ENCODE results near the gene DEGS2. TPM values are rescaled to one million over a fixed set of nuclear protein-coding genes. Genes with fewer than 3 reads are reported as not detected.

DEGS2 gene
- total RNA-seq, 6 donors from 2014 or later, result 2.0 to 19.9 (median 5.4) TPM

DNA sequence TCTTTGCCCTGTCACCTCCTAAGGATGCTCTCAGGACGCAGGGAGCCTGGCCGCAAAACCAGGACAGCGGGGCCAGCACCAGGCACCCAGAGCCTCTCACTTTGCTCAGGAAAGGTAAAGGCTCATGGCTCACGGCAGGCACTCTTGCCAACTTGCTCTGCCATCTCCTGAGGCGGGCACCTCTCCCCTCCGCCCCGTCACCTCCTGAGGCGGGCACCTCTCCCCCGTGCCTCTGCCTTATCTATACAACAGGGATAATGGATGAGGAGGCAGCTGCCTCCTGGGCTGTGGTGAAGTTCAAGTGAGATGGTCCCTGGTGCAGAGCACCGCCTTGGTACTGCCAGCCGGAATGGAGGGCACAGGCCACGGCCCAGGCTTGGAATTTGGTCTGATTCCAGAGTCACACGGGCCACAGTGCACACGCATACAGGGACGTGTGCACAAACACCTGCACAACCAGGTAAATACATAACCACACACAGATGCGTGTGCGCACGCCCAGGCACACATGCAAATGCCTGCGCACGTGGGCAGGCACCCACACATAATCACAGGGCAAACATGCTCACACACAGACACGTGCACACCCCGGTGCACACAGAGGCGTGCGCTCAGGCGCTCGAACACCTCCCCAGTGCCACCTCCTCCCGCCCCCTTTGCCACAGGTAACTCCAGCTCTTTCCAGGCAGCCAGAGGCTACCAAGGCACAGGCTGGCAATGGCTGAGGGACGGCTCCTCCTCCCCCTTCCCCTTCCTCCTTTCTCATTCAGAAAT is 11.6 kb downstream of the DEGS2 start:
- Histone ChIP-seq H3K36me3 (peaks cover 0 to 11% (median 4%) of the 10 kb centered on the region in 4 donors), H3K4me3 (no peak overlapping the region), H3K27ac (no peak overlapping the region), H3K27me3 (no peaks in the 10 kb centered on the region), H3K4me1 (peaks cover 38 to 63% (median 49%) of the 10 kb centered on the region in 4 donors), H3K9me3 (no peaks in the 10 kb centered on the region)
- no peak for ATAC-seq (ENCODE audit: low FRiP score in 2 of 2)
- WGBS, 2 donors, result 80 to 84% methylated on average over 17 to 28 of the region's 28 CpGs
- no peak for DNase-seq
- TF ChIP-seq EP300 (IDR thresholded peaks at IDR 0.05), result no peak

GRCh38 chr14:100147181-100147631 is 12.2 kb downstream of the DEGS2 start:
- 37 to 46% methylated on average over 13 to 20 of the region's 20 CpGs for WGBS, 2 donors
- H3K9me3 ChIP-seq, result no peaks in the 10 kb centered on the region
- H3K36me3 ChIP-seq, result peaks cover 0 to 11% (median 4%) of the 10 kb centered on the region in 4 donors
- H3K4me3 ChIP-seq, result no peak overlapping the region
- ATAC-seq (ENCODE audit: low FRiP score in 2 of 2), result peak in 1 of 2 donors; percentile 12
- peak overlapping the region in 1 of 4 donors; percentile 26 for H3K27ac ChIP-seq
- DNase-seq, result peak in 1 of 2 donors; percentile 31
- H3K27me3 ChIP-seq, result no peaks in the 10 kb centered on the region
- TF ChIP-seq POLR2A (IDR thresholded peaks at IDR 0.05), result no peak
- H3K4me1 ChIP-seq, result peaks cover 43 to 69% (median 55%) of the 10 kb centered on the region in 4 donors

GRCh38 chr14:100146531-100147091 is 12.8 kb downstream of the DEGS2 start:
- Histone ChIP-seq H3K4me1 (peaks cover 43 to 75% (median 60%) of the 10 kb centered on the region in 4 donors), H3K27me3 (no peaks in the 10 kb centered on the region), H3K27ac (peak overlapping the region in 3 of 4 donors; percentile 26 to 61 (median 57)), H3K36me3 (peaks cover 0 to 11% (median 4%) of the 10 kb centered on the region in 4 donors), H3K9me3 (no peaks in the 10 kb centered on the region), H3K4me3 (no peak overlapping the region)
- DNase-seq (no peak), ATAC-seq (ENCODE audit: low FRiP score in 2 of 2) (no peak)
- TF ChIP-seq, protein P1, sequence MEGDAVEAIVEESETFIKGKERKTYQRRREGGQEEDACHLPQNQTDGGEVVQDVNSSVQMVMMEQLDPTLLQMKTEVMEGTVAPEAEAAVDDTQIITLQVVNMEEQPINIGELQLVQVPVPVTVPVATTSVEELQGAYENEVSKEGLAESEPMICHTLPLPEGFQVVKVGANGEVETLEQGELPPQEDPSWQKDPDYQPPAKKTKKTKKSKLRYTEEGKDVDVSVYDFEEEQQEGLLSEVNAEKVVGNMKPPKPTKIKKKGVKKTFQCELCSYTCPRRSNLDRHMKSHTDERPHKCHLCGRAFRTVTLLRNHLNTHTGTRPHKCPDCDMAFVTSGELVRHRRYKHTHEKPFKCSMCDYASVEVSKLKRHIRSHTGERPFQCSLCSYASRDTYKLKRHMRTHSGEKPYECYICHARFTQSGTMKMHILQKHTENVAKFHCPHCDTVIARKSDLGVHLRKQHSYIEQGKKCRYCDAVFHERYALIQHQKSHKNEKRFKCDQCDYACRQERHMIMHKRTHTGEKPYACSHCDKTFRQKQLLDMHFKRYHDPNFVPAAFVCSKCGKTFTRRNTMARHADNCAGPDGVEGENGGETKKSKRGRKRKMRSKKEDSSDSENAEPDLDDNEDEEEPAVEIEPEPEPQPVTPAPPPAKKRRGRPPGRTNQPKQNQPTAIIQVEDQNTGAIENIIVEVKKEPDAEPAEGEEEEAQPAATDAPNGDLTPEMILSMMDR (IDR thresholded peaks at IDR 0.05), result peak in 3 of 6 experiments; percentile 9 to 23 (median 23)
- TF ChIP-seq POLR2A (IDR thresholded peaks at IDR 0.05), result no peak
- 82 to 89% methylated on average over 9 to 29 of the region's 29 CpGs for WGBS, 2 donors

DNA sequence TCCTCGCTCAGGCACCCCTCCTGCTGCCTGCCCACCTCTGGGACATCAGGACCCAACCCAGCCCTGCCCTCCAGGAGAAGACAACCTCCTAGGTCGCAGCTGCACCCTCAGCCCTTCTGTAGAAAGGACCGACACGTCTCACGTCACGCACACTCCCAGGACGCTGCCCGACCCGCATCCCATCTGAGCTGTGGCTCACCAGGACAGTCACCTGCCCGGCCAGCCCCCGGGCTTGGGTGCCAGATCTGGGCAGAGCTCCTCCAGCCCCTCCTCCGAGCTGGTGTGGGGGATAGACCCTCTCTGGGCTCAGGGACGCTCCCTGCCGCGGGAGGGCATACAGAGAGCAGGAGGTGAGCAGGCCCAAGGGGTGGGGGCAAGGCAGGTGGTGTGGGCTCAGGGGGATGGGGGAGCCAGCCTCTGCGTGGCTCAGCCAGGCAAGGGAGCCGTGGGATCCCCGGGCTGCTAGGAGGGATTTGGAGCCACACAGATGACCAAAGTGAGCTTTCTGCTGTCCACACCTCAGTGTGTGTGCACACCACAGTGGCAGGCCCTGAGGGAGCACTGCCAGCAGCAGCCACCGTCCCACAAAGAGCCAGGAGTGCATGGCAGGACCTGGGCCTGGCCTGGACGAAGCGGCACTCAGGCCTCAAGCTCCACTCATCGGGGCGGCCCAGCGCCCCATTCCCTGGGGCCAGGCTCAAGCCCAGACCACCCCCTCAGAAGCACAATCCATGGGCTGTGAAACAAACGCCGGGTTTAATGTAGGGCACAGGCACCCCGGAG is 13.6 kb downstream of the DEGS2 start:
- no peak overlapping the region for H3K4me3 ChIP-seq
- ATAC-seq (ENCODE audit: low FRiP score in 2 of 2) (no peak), DNase-seq (no peak)
- H3K9me3 ChIP-seq, result no peaks in the 10 kb centered on the region
- H3K27me3 ChIP-seq, result no peaks in the 10 kb centered on the region
- TF ChIP-seq, protein P1 (IDR thresholded peaks at IDR 0.05), result no peak
- TF ChIP-seq EP300 (IDR thresholded peaks at IDR 0.05) (no peak), POLR2AphosphoS5 (IDR thresholded peaks at IDR 0.05) (no peak), POLR2A (IDR thresholded peaks at IDR 0.05) (no peak)
- H3K4me1 ChIP-seq, result peaks cover 47 to 83% (median 66%) of the 10 kb centered on the region in 4 donors
- WGBS, 2 donors, result 83 to 89% methylated on average over 15 to 25 of the region's 27 CpGs
- peak overlapping the region in 3 of 4 donors; percentile 26 to 61 (median 57) for H3K27ac ChIP-seq
- H3K36me3 ChIP-seq, result peaks cover 0 to 11% (median 4%) of the 10 kb centered on the region in 4 donors

GRCh38 chr14:100144996-100145646 is 14.3 kb downstream of the DEGS2 start:
- DNase-seq (peak; percentile 44 to 81), ATAC-seq (ENCODE audit: low FRiP score in 2 of 2) (peak in 1 of 2 donors; percentile 1)
- Histone ChIP-seq H3K4me3 (no peak overlapping the region), H3K27ac (peak overlapping the region; percentile 18 to 89 (median 50)), H3K9me3 (no peaks in the 10 kb centered on the region), H3K36me3 (peaks cover 0 to 11% (median 4%) of the 10 kb centered on the region in 4 donors), H3K27me3 (no peaks in the 10 kb centered on the region), H3K4me1 (peaks cover 54 to 83% (median 66%) of the 10 kb centered on the region in 4 donors)
- TF ChIP-seq, protein P1 (IDR thresholded peaks at IDR 0.05), result no peak
- TF ChIP-seq POLR2AphosphoS5 (IDR thresholded peaks at IDR 0.05) (no peak), POLR2A (IDR thresholded peaks at IDR 0.05) (no peak), EP300 (IDR thresholded peaks at IDR 0.05) (no peak)
- WGBS, 2 donors, result 72% methylated on average over 10 of the region's 18 CpGs; no CpG with 5 or more reads in 1 of the 2 donors

All from upper lobe of left lung (tissue), 6 donors.